ENCODE results near the gene LVRN.

DNA sequence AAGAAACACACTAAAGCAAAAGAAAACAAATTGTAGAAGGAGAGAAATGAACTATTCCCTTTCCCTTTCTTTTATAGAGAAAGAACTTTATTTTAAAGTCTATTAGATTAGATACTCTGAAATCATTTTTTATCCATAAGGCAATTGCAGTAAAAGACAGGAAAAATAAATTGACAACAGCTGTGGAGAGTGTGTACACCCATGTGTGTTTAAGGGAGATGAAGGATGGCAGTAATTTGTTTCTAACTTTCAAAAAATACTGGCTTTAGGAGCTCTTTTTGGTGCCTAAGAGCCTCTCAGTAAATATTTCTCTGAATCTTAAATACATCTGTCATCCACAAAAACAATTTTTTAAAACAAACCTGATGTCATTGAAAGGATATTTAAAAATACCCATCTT, 51.7 kb downstream of the LVRN start:
- no peak for TF ChIP-seq ETV5 (CRISPR knock-in tag; IDR thresholded peaks at IDR 0.05; ENCODE audit: borderline replicate concordance)
- TF ChIP-seq MXI1 (IDR thresholded peaks at IDR 0.05; ENCODE audit: borderline replicate concordance, low read depth, low read length), result no peak
- no peak for TF ChIP-seq ZNF333 (CRISPR knock-in tag; IDR thresholded peaks at IDR 0.05; ENCODE audit: borderline replicate concordance)
- TF ChIP-seq, protein P1, sequence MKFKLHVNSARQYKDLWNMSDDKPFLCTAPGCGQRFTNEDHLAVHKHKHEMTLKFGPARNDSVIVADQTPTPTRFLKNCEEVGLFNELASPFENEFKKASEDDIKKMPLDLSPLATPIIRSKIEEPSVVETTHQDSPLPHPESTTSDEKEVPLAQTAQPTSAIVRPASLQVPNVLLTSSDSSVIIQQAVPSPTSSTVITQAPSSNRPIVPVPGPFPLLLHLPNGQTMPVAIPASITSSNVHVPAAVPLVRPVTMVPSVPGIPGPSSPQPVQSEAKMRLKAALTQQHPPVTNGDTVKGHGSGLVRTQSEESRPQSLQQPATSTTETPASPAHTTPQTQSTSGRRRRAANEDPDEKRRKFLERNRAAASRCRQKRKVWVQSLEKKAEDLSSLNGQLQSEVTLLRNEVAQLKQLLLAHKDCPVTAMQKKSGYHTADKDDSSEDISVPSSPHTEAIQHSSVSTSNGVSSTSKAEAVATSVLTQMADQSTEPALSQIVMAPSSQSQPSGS (CRISPR knock-in tag; IDR thresholded peaks at IDR 0.05), result no peak
